ENCODE measurements around the gene MYO16. TPM values are rescaled to one million over a fixed set of nuclear protein-coding genes. Genes with fewer than 3 reads are reported as not detected.

Gene MYO16
- total RNA-seq, 1 donor from 2014 or later = not detected

GRCh38 chr13:108835083-108835482 is 205.7 kb downstream of the MYO16 start:
- intact Hi-C loops (cut with micrococcal nuclease) = no loop called here
- Mint-ChIP-seq H3K27me3 (ENCODE audit: insufficient read depth) (no peaks in the 10 kb centered on the region), H3K36me3 (ENCODE audit: low read depth) (no peaks in the 10 kb centered on the region), H3K4me3 (no peak overlapping the region), H3K27ac (no peak overlapping the region), H3K4me1 (ENCODE audit: low read depth) (no peaks in the 10 kb centered on the region), H3K9me3 (no peaks in the 10 kb centered on the region)
- DNase-seq (ENCODE audit: low spot score) = no peak

DNA sequence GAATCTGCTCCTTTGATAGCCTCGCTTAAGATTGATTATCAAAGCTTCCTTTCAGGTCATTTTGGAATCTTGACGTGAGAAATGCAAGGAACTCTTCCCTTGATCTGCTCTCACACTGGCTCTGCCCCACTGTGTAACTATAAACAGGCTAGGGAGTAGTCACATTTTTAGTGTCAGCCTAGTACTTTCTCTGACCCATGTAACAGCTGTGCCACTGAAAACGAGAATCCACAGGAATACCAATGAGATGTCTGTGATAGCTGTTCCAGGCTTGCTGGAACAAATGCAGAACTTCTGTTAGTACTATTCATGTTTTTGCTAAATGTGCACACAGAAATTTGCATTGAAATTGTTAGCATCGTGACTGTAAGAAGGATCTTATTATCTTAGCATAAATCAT is 221.3 kb downstream of the MYO16 start:
- no peaks in the 10 kb centered on the region for H3K4me1 Mint-ChIP-seq (ENCODE audit: low read depth)
- DNase-seq (ENCODE audit: low spot score) = no peak
- H3K27ac Mint-ChIP-seq = no peak overlapping the region
- H3K9me3 Mint-ChIP-seq = no peaks in the 10 kb centered on the region
- H3K4me3 Mint-ChIP-seq = no peak overlapping the region
- H3K36me3 Mint-ChIP-seq (ENCODE audit: low read depth) = no peaks in the 10 kb centered on the region
- intact Hi-C loops (cut with micrococcal nuclease) = no loop called here
- H3K27me3 Mint-ChIP-seq (ENCODE audit: insufficient read depth) = no peaks in the 10 kb centered on the region

DNA sequence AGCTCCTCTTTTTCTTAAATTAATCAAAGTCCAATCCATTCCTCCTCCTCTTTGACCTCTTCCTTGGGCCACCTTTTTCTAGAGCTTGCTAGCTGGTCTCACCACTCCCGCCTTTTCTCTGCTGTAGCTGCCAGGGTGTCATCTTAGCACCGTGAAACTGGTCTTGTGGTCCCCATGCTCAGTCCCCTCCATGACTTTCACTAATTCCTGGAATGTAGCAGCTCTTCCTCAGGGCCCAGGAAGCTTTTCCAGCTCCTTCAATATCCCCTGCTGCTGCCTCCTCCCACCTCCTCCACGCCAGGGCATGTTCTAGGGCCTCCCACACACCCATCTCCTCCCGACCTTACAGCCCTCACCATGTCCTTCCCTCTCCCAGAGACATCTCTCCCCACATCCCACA is 222.2 kb downstream of the MYO16 start:
- DNase-seq (ENCODE audit: low spot score) = no peak
- Mint-ChIP-seq H3K27me3 (ENCODE audit: insufficient read depth) (no peaks in the 10 kb centered on the region), H3K9me3 (no peaks in the 10 kb centered on the region), H3K27ac (no peak overlapping the region), H3K4me1 (ENCODE audit: low read depth) (no peaks in the 10 kb centered on the region), H3K4me3 (no peak overlapping the region), H3K36me3 (ENCODE audit: low read depth) (no peaks in the 10 kb centered on the region)
- intact Hi-C loops (cut with micrococcal nuclease) = no loop called here

GRCh38 chr13:108853031-108853430 is 223.6 kb downstream of the MYO16 start:
- H3K36me3 Mint-ChIP-seq (ENCODE audit: low read depth) = no peaks in the 10 kb centered on the region
- H3K27ac Mint-ChIP-seq = no peak overlapping the region
- H3K4me3 Mint-ChIP-seq = no peak overlapping the region
- no peaks in the 10 kb centered on the region for H3K9me3 Mint-ChIP-seq
- intact Hi-C loops (cut with micrococcal nuclease) = no loop called here
- no peak for DNase-seq (ENCODE audit: low spot score)
- H3K27me3 Mint-ChIP-seq (ENCODE audit: insufficient read depth) = no peaks in the 10 kb centered on the region
- no peaks in the 10 kb centered on the region for H3K4me1 Mint-ChIP-seq (ENCODE audit: low read depth)

DNA sequence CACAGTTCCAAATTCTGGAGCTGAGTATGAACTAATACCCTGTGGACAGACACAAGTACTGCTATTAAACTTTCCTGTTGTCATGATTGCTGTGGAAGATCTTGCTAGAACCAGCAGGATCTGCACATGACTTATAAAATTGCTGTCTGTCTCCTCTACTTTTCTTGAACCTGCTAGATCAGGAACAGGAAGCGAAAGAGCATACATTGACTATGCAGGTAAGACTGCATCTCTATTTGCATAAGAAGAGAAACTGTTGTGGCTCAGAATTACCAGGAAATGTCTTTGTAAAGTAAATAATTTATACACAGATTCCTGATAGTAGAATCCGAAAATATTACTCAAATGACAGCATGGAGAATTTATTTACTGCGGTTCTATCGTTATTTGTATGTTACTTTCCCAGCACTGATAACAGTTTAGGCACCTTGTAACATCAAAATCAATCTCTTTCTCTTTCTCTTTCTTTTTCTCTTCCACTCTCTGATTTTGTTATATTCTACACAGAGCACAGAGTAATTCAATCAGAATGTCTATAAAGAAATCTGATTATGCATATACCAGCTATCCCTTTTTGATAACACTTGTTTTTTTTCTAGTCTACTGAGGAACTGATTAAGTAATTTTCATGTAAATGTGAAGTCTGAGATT is 226.5 kb downstream of the MYO16 start:
- H3K27me3 Mint-ChIP-seq (ENCODE audit: insufficient read depth) = no peaks in the 10 kb centered on the region
- intact Hi-C loops (cut with micrococcal nuclease) = no loop called here
- no peaks in the 10 kb centered on the region for H3K4me1 Mint-ChIP-seq (ENCODE audit: low read depth)
- H3K36me3 Mint-ChIP-seq (ENCODE audit: low read depth) = no peaks in the 10 kb centered on the region
- H3K4me3 Mint-ChIP-seq = no peak overlapping the region
- DNase-seq (ENCODE audit: low spot score) = no peak
- H3K9me3 Mint-ChIP-seq = no peaks in the 10 kb centered on the region
- H3K27ac Mint-ChIP-seq = no peak overlapping the region

GRCh38 chr13:108858676-108859075 is 229.3 kb downstream of the MYO16 start:
- Mint-ChIP-seq H3K36me3 (ENCODE audit: low read depth) (no peaks in the 10 kb centered on the region), H3K9me3 (no peaks in the 10 kb centered on the region), H3K4me3 (no peak overlapping the region), H3K4me1 (ENCODE audit: low read depth) (no peaks in the 10 kb centered on the region), H3K27ac (no peak overlapping the region), H3K27me3 (ENCODE audit: insufficient read depth) (no peaks in the 10 kb centered on the region)
- intact Hi-C loops (cut with micrococcal nuclease) = no loop called here
- no peak for DNase-seq (ENCODE audit: low spot score)

GRCh38 chr13:108859197-108860012 is 230.0 kb downstream of the MYO16 start:
- no peak for DNase-seq (ENCODE audit: low spot score)
- Mint-ChIP-seq H3K4me1 (ENCODE audit: low read depth) (no peaks in the 10 kb centered on the region), H3K36me3 (ENCODE audit: low read depth) (no peaks in the 10 kb centered on the region), H3K27ac (no peak overlapping the region), H3K27me3 (ENCODE audit: insufficient read depth) (peaks cover under 1% of the 10 kb centered on the region), H3K9me3 (no peaks in the 10 kb centered on the region), H3K4me3 (no peak overlapping the region)
- intact Hi-C loops (cut with micrococcal nuclease) = no loop called here

DNA sequence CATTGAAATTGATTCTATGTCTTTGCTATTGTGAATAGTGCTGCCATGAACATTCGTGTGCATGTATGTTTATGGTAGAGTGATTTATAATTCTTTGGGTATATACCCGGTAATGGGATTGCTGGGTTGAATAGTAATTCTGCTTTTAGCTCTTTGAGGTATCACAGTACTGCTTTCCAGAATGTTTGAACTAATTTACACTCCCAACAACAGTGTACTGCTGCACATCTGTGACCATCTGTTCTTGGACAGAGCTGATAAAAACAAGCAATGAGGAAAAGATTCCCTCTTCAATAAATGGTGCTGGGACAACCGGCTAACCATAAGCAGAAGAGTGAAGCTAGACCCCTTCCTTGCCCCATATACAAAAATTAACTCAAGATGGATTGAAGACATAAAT is 231.0 kb downstream of the MYO16 start:
- DNase-seq (ENCODE audit: low spot score) = no peak
- H3K27me3 Mint-ChIP-seq (ENCODE audit: insufficient read depth) = peaks cover 3% of the 10 kb centered on the region
- no peaks in the 10 kb centered on the region for H3K9me3 Mint-ChIP-seq
- intact Hi-C loops (cut with micrococcal nuclease) = no loop called here
- H3K4me3 Mint-ChIP-seq = no peak overlapping the region
- no peaks in the 10 kb centered on the region for H3K4me1 Mint-ChIP-seq (ENCODE audit: low read depth)
- no peaks in the 10 kb centered on the region for H3K36me3 Mint-ChIP-seq (ENCODE audit: low read depth)
- H3K27ac Mint-ChIP-seq = no peak overlapping the region

DNA sequence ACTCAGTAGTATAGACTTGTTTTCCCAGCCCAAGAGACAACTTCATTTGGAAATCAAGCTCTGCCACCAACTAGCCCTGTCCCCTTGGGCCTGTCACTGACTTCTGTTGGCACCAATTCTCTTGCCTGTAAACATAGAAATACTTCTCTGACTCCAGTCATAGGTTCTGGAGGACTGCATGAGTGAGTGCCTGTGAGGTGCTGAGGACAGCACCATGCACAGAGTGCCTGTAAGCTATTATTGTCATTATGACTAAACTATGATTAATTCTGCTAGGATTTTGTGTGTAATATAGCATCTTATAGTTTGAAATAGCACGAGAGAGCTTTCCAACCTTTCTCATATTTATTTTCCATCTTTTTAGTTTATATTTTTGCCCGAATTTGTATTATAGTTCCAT is 247.9 kb downstream of the MYO16 start:
- H3K4me1 Mint-ChIP-seq (ENCODE audit: low read depth) = no peaks in the 10 kb centered on the region
- H3K36me3 Mint-ChIP-seq (ENCODE audit: low read depth) = no peaks in the 10 kb centered on the region
- H3K27me3 Mint-ChIP-seq (ENCODE audit: insufficient read depth) = no peaks in the 10 kb centered on the region
- H3K4me3 Mint-ChIP-seq = no peak overlapping the region
- intact Hi-C loops (cut with micrococcal nuclease) = no loop called here
- H3K9me3 Mint-ChIP-seq = no peaks in the 10 kb centered on the region
- DNase-seq (ENCODE audit: low spot score) = no peak
- H3K27ac Mint-ChIP-seq = no peak overlapping the region

DNA sequence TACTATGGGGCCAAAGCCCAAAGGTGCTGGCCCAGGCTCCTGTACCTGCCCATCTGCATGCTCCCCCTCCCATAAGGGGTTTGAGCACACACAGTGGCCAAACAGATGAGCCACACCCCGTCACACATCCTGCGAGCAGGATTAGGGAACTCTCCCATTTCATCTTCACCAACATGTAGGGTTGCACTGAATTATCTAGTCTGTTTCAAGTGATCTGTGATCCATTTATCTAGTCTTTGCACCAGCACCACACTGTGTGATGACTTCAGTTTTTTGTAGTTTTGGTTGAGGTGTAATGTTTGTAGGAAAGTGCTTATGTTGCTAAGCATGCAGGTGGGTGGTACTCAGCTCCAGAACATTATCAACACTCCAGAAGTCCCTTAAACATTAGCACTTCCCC is 249.3 kb downstream of the MYO16 start:
- Mint-ChIP-seq H3K36me3 (ENCODE audit: low read depth) (no peaks in the 10 kb centered on the region), H3K27ac (no peak overlapping the region), H3K4me1 (ENCODE audit: low read depth) (no peaks in the 10 kb centered on the region), H3K4me3 (no peak overlapping the region), H3K9me3 (no peaks in the 10 kb centered on the region), H3K27me3 (ENCODE audit: insufficient read depth) (no peaks in the 10 kb centered on the region)
- DNase-seq (ENCODE audit: low spot score) = no peak
- intact Hi-C loops (cut with micrococcal nuclease) = no loop called here

- no peak overlapping the region for H3K27ac Mint-ChIP-seq
- no peaks in the 10 kb centered on the region for H3K4me1 Mint-ChIP-seq (ENCODE audit: low read depth)
- intact Hi-C loops (cut with micrococcal nuclease) = no loop called here
- no peaks in the 10 kb centered on the region for H3K9me3 Mint-ChIP-seq
- DNase-seq (ENCODE audit: low spot score) = no peak
- peaks cover 5% of the 10 kb centered on the region for H3K27me3 Mint-ChIP-seq (ENCODE audit: insufficient read depth)
- H3K4me3 Mint-ChIP-seq = no peak overlapping the region
- H3K36me3 Mint-ChIP-seq (ENCODE audit: low read depth) = no peaks in the 10 kb centered on the region
Measured at GRCh38 chr13:108889324-108889984, 260.0 kb downstream of the MYO16 start.

DNA sequence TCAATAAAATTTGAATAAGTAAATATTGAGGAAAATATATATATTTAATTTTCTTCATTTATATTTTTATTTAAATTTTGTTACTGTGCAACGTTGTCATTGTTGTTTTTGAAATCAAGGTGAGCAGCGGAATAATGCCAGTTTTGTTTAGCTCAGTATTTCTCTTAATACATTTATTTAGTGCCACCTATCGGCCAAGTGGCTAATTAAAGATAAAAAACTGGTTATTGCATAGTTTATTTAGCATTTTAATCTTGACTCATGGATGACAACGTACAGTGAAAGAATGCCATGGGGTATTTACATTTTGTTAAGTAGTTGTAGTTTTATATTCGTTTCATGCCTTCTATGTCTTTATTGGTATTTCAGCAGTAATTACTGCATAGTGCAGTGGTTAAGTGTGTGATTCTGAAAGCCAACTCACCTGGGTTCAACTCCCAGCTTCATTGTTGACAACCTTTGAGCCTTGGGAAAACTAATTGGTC is 265.9 kb downstream of the MYO16 start:
- DNase-seq (ENCODE audit: low spot score) = no peak
- intact Hi-C loops (cut with micrococcal nuclease) = loop anchor here (1.0 to 5.0 kb wide), 4 partner anchors 288 to 668 kb away; no protein-coding TSS in a partner anchor
- Mint-ChIP-seq H3K27me3 (ENCODE audit: insufficient read depth) (peaks cover 4% of the 10 kb centered on the region), H3K27ac (no peak overlapping the region), H3K4me1 (ENCODE audit: low read depth) (peaks cover 13% of the 10 kb centered on the region), H3K9me3 (no peaks in the 10 kb centered on the region), H3K36me3 (ENCODE audit: low read depth) (no peaks in the 10 kb centered on the region), H3K4me3 (no peak overlapping the region)

DNA sequence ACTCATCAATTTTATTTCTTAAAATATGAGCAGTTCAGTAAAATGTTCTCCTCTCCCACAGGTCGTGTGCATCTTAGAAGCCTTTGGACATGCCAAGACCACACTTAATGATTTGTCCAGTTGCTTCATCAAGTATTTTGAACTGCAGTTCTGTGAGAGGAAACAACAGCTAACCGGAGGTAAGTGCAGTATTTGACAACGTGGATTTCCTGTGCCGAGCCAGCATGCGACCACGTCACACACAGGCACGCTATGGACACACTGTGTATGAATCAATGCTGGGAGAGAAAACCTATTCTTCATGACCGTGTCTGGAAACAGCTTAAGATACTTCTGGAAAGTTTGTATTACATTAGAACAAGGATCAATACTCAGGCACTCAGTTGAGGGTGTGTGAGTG is 268.5 kb downstream of the MYO16 start:
- no peak for DNase-seq (ENCODE audit: low spot score)
- H3K27me3 Mint-ChIP-seq (ENCODE audit: insufficient read depth) = peaks cover 14% of the 10 kb centered on the region
- H3K4me1 Mint-ChIP-seq (ENCODE audit: low read depth) = peaks cover 13% of the 10 kb centered on the region
- no peaks in the 10 kb centered on the region for H3K36me3 Mint-ChIP-seq (ENCODE audit: low read depth)
- no peak overlapping the region for H3K27ac Mint-ChIP-seq
- intact Hi-C loops (cut with micrococcal nuclease) = loop anchor here (1.0 to 5.0 kb wide), 4 partner anchors 17 to 722 kb away; no protein-coding TSS in a partner anchor
- H3K9me3 Mint-ChIP-seq = no peaks in the 10 kb centered on the region
- peak overlapping the region; percentile 28 for H3K4me3 Mint-ChIP-seq

Measured in activated T-helper 1 cell treated with anti-CD3 and anti-CD28 coated beads, Interleukin-12 subunit alpha, Interleukin-12 subunit beta, Interleukin-2, Interleukin-4 antibody, amounts not matched to agents 30 ng/mL and 10 ng/mL and 1 ng/mL, durations not matched to agents 14 hours and 24 hours and 36 hours (primary cell).